CD14-positive monocyte (primary cell): ENCODE measurements around the gene STARD8. TPM values are rescaled to one million over a fixed set of nuclear protein-coding genes. Genes with fewer than 3 reads are reported as not detected.

Experiments
- DNase-seq, 3 donors: peaks; one replicate each; pipeline ENCODE4 v3.0.0-alpha.2; 2011 to 2022
- H2AFZ ChIP-seq: 2 replicates; pipeline ENCODE4 v1.6.0; 2012; ENCODE audit warnings: mild to moderate bottlenecking, low read depth, low read length, inconsistent platforms; ENCODE audit not compliant: insufficient read depth, poor library complexity, severe bottlenecking
- H3K27ac ChIP-seq, 2 donors: 1 replicate in 1 of 2; 2 replicates in 1 of 2; pipeline ENCODE4 v1.5.1; 2012 to 2013; ENCODE audit warnings: low read length in 2 of 2, control low read depth in 1 of 2, inconsistent platforms in 1 of 2, low read depth in 1 of 2, mild to moderate bottlenecking in 1 of 2
- H3K27me3 ChIP-seq, 2 donors: one replicate each; pipeline versions ENCODE4 v1.6.0 to v1.6.1; 2011 to 2013; ENCODE audit warnings: low read length in 2 of 2; ENCODE audit not compliant: control insufficient read depth in 2 of 2, insufficient read depth in 2 of 2
- H3K36me3 ChIP-seq, 2 donors: replicated peaks in 1 of 2; 1 replicate in 1 of 2; 2 replicates in 1 of 2; pipeline versions ENCODE4 v1.5.1 to v1.6.1; 2012 to 2013; ENCODE audit warnings: low read length in 2 of 2, control low read depth in 1 of 2, inconsistent platforms in 1 of 2, mild to moderate bottlenecking in 1 of 2; ENCODE audit not compliant: insufficient read depth in 2 of 2, control insufficient read depth in 1 of 2
- H3K4me1 ChIP-seq, 2 donors: 1 replicate in 1 of 2; 2 replicates in 1 of 2; pipeline versions ENCODE4 v1.5.1 to v1.6.1; 2012 to 2013; ENCODE audit warnings: low read length in 2 of 2, control low read depth in 1 of 2, inconsistent platforms in 1 of 2, mild to moderate bottlenecking in 1 of 2, moderate library complexity in 1 of 2; ENCODE audit not compliant: insufficient read depth in 2 of 2, control insufficient read depth in 1 of 2
- H3K4me2 ChIP-seq: replicated peaks from 2 replicates; pipeline ENCODE3; 2012; ENCODE audit warnings: low read length, moderate library complexity, mild to moderate bottlenecking; ENCODE audit not compliant: poor library complexity, severe bottlenecking; ENCODE audit errors: extremely low read depth
- H3K4me3 ChIP-seq, 3 experiments: fragments of 200-600 bp in 1 of 3; sonication (generic) in 1 of 3; replicated peaks in 1 of 3; 1 replicate in 2 of 3; 2 replicates in 1 of 3; pipeline ENCODE4 v1.5.1; 2011 to 2013; ENCODE audit warnings: low read length in 3 of 3, mild to moderate bottlenecking in 3 of 3, control low read depth in 2 of 3, low read depth in 2 of 3, inconsistent platforms in 1 of 3, moderate library complexity in 1 of 3
- H3K79me2 ChIP-seq: 2 replicates; pipeline ENCODE4 v1.6.0; 2012; ENCODE audit warnings: mild to moderate bottlenecking, control low read depth, inconsistent platforms, low read length, moderate library complexity; ENCODE audit not compliant: insufficient read depth
- H3K9ac ChIP-seq: 2 replicates; pipeline ENCODE4 v1.6.0; 2017; ENCODE audit warnings: low read length, mild to moderate bottlenecking; ENCODE audit not compliant: insufficient read depth, poor library complexity, severe bottlenecking
- H3K9me3 ChIP-seq, 2 donors: replicated peaks in 1 of 2; 1 replicate in 1 of 2; 2 replicates in 1 of 2; pipeline versions ENCODE4 v1.5.1 to v1.6.1; 2012 to 2013; ENCODE audit warnings: low read length in 2 of 2, control low read depth in 1 of 2; ENCODE audit not compliant: control insufficient read depth in 1 of 2, insufficient read depth in 1 of 2
- H4K20me1 ChIP-seq: 2 replicates; pipeline ENCODE4 v1.6.0; 2012; ENCODE audit warnings: mild to moderate bottlenecking, low read length, control low read depth, moderate library complexity; ENCODE audit not compliant: insufficient read depth
- H3K27ac Mint-ChIP-seq, 7 donors: one replicate each; pipeline ENCODE4 v1.8.0; 2020; ENCODE audit warnings: mild to moderate bottlenecking in 7 of 7, mixed read lengths in 7 of 7, moderate library complexity in 6 of 7, inconsistent platforms in 2 of 7
- H3K27me3 Mint-ChIP-seq, 3 donors: one replicate each; pipeline ENCODE4 v1.8.0; 2021 to 2022; ENCODE audit warnings: low read depth in 3 of 3, mild to moderate bottlenecking in 3 of 3, mixed read lengths in 3 of 3, moderate library complexity in 3 of 3, inconsistent platforms in 1 of 3
- H3K36me3 Mint-ChIP-seq, 2 donors: one replicate each; pipeline ENCODE4 v1.8.0; 2020; ENCODE audit warnings: mixed read lengths in 2 of 2, inconsistent platforms in 1 of 2, mild to moderate bottlenecking in 1 of 2
- H3K4me1 Mint-ChIP-seq: one replicate; pipeline ENCODE4 v1.8.0; 2020; ENCODE audit warnings: mild to moderate bottlenecking, mixed read lengths
- H3K4me3 Mint-ChIP-seq, 2 donors: one replicate each; pipeline ENCODE4 v1.8.0; 2020; ENCODE audit warnings: mild to moderate bottlenecking in 2 of 2, mixed read lengths in 2 of 2, moderate library complexity in 1 of 2
- H3K9me3 Mint-ChIP-seq, 7 donors: one replicate each; pipeline ENCODE4 v1.8.0; 2020 to 2022; ENCODE audit warnings: mixed read lengths in 7 of 7, mild to moderate bottlenecking in 6 of 7, moderate library complexity in 6 of 7, inconsistent platforms in 2 of 7
- WGBS: methylation state at CpG from one replicate; pipeline ENCODE4 v1.1.5; 2013; ENCODE audit warnings: missing lambda C conversion rate; ENCODE audit not compliant: insufficient coverage; 5-methylcytosine and 5-hydroxymethylcytosine counted together
- intact Hi-C, 2 donors: fragments of 100-400 bp; cut with micrococcal nuclease; formaldehyde crosslinking; loops; one replicate each; pipeline versions ENCODE4 v1.15.0 to v1.15.1; 2023
- polyA plus RNA-seq, 3 donors: library from polyadenylated mRNA; depleted of rRNA in 1 of 3; unstranded in 2 of 3; stranded (reverse) in 1 of 3; fragments of 300-500 nt in 2 of 3; fragments of >200 nt in 1 of 3; fragmentation: Illumina TruSeq in 2 of 3; gene quantifications; 1 replicate in 2 of 3; 2 replicates in 1 of 3; pipeline ENCODE4 v1.2.3, GENCODE V29; 2012 to 2021
- TF ChIP-seq, protein P1 (sequence below): fragments of 200-600 bp; IDR thresholded peaks from one replicate; pipeline ENCODE4 v1.8.0; 2022; ENCODE audit warnings: antibody characterized with exemption, mild to moderate bottlenecking

The STARD8 gene
- polyA plus RNA-seq, 3 donors, result 1.2 to 4.1 (median 1.7) TPM

- DNase-seq, result no peak
- Histone ChIP-seq H2AFZ (no peak overlapping the region), H3K36me3 (peaks cover 5 to 9% of the 10 kb centered on the region in 2 donors), H3K9ac (no peak overlapping the region), H3K9me3 (no peaks in the 10 kb centered on the region), H3K4me2 (no peak overlapping the region), H3K4me3 (no peak overlapping the region), H3K79me2 (no peaks in the 10 kb centered on the region), H3K4me1 (no peaks in the 10 kb centered on the region), H3K27ac (no peak overlapping the region), H4K20me1 (no peaks in the 10 kb centered on the region), H3K27me3 (peaks cover 0 to 2% of the 10 kb centered on the region in 2 donors)
- intact Hi-C loops, result loop anchor here (5.0 to 10.0 kb wide), 3 partner anchors 491 to 556 kb away; no protein-coding TSS in a partner anchor
- Mint-ChIP-seq H3K4me1 (no peaks in the 10 kb centered on the region), H3K27me3 (peaks cover 0 to 14% (median 5%) of the 10 kb centered on the region in 3 donors), H3K4me3 (no peak overlapping the region), H3K36me3 (peaks cover 12% of the 10 kb centered on the region in 2 donors), H3K27ac (no peak overlapping the region), H3K9me3 (peaks cover 0 to 4% (median 0%) of the 10 kb centered on the region in 7 donors)
- TF ChIP-seq, protein P1, sequence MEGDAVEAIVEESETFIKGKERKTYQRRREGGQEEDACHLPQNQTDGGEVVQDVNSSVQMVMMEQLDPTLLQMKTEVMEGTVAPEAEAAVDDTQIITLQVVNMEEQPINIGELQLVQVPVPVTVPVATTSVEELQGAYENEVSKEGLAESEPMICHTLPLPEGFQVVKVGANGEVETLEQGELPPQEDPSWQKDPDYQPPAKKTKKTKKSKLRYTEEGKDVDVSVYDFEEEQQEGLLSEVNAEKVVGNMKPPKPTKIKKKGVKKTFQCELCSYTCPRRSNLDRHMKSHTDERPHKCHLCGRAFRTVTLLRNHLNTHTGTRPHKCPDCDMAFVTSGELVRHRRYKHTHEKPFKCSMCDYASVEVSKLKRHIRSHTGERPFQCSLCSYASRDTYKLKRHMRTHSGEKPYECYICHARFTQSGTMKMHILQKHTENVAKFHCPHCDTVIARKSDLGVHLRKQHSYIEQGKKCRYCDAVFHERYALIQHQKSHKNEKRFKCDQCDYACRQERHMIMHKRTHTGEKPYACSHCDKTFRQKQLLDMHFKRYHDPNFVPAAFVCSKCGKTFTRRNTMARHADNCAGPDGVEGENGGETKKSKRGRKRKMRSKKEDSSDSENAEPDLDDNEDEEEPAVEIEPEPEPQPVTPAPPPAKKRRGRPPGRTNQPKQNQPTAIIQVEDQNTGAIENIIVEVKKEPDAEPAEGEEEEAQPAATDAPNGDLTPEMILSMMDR, result no peak
- no CpG with 5 or more reads among the region's 2 CpGs for WGBS
Measured at GRCh38 chrX:68731254-68731653, 83.8 kb downstream of the STARD8 start.

GRCh38 chrX:68732906-68733493, 85.5 kb downstream of the STARD8 start:
- TF ChIP-seq, protein P1, result peak; percentile 67
- no peak overlapping the region for H3K4me3 Mint-ChIP-seq
- peak; percentile 45 to 60 (median 53) for DNase-seq
- H2AFZ ChIP-seq, result no peak overlapping the region
- no peak overlapping the region for H3K27ac Mint-ChIP-seq
- H3K27me3 Mint-ChIP-seq, result peaks cover 0 to 16% (median 6%) of the 10 kb centered on the region in 3 donors
- no peaks in the 10 kb centered on the region for H3K9me3 ChIP-seq
- no peak overlapping the region for H3K27ac ChIP-seq
- intact Hi-C loops, result loop anchor here (2.0 to 10.0 kb wide), 4 partner anchors 489 to 554 kb away; no protein-coding TSS in a partner anchor
- peaks cover 0 to 4% (median 0%) of the 10 kb centered on the region in 7 donors for H3K9me3 Mint-ChIP-seq
- H3K9ac ChIP-seq, result no peak overlapping the region
- H3K36me3 ChIP-seq, result no peaks in the 10 kb centered on the region
- no peaks in the 10 kb centered on the region for H3K4me1 ChIP-seq
- H3K4me1 Mint-ChIP-seq, result no peaks in the 10 kb centered on the region
- no peaks in the 10 kb centered on the region for H4K20me1 ChIP-seq
- H3K27me3 ChIP-seq, result peaks cover 0 to 2% of the 10 kb centered on the region in 2 donors
- H3K4me2 ChIP-seq, result no peak overlapping the region
- H3K36me3 Mint-ChIP-seq, result peaks cover 1 to 2% of the 10 kb centered on the region in 2 donors
- WGBS, result no CpG with 5 or more reads among the region's 4 CpGs
- no peaks in the 10 kb centered on the region for H3K79me2 ChIP-seq
- no peak overlapping the region for H3K4me3 ChIP-seq
